Ascending aorta (tissue), 2 donors: ENCODE results near the gene CDCA4. TPM values are rescaled to one million over a fixed set of nuclear protein-coding genes. Genes with fewer than 3 reads are reported as not detected.

Source experiments
- DNase-seq, 2 donors: peaks; one replicate each; pipeline ENCODE4 v3.0.0-alpha.2; 2019; ENCODE audit warnings: low spot score in 2 of 2
- H3K27ac ChIP-seq, 2 donors: fragments of 200-600 bp; sonication (generic); one replicate each; pipeline ENCODE4 v1.5.1; 2016 to 2017; ENCODE audit warnings: mild to moderate bottlenecking in 1 of 2
- H3K27me3 ChIP-seq: fragments of 200-600 bp; sonication (generic); one replicate; pipeline ENCODE4 v1.5.1; 2017
- H3K36me3 ChIP-seq, 2 donors: fragments of 200-600 bp; sonication (generic); one replicate each; pipeline ENCODE4 v1.5.1; 2016
- H3K4me1 ChIP-seq, 2 donors: fragments of 200-600 bp; sonication (generic); one replicate each; pipeline ENCODE4 v1.5.1; 2016 to 2017; ENCODE audit warnings: mild to moderate bottlenecking in 1 of 2
- H3K4me3 ChIP-seq, 2 donors: fragments of 200-600 bp; sonication (generic); one replicate each; pipeline ENCODE4 v1.5.1; 2016 to 2017; ENCODE audit warnings: mild to moderate bottlenecking in 1 of 2
- H3K9me3 ChIP-seq, 2 donors: fragments of 200-600 bp; sonication (generic); one replicate each; pipeline ENCODE4 v1.5.1; 2016
- CTCF ChIP-seq, 3 experiments: fragments of 200-600 bp in 2 of 3; fragments of 450-650 bp in 1 of 3; sonication (generic) in 2 of 3; IDR thresholded peaks; one replicate each; pipeline ENCODE4 v1.5.1; 2016 to 2019; ENCODE audit warnings: antibody characterized with exemption in 3 of 3, mild to moderate bottlenecking in 1 of 3, moderate library complexity in 1 of 3
- intact Hi-C: fragments of 100-400 bp; cut with DNase I; formaldehyde crosslinking; loops from one replicate; pipeline ENCODE4 v1.15.1; 2023
- total RNA-seq: library from RNA; depleted of rRNA; stranded (reverse); fragments of >200 nt; gene quantifications from one replicate; pipeline ENCODE4 v1.1.0, GENCODE V29; 2016

The CDCA4 gene
- total RNA-seq, 1 donor from 2014 or later: 2.3 TPM

GRCh38 chr14:105053996-105054395 lies 33.1 kb upstream of the CDCA4 start:
- Histone ChIP-seq H3K9me3 (no peaks in the 10 kb centered on the region), H3K27ac (no peak overlapping the region), H3K36me3 (no peaks in the 10 kb centered on the region), H3K27me3 (no peaks in the 10 kb centered on the region), H3K4me3 (no peak overlapping the region), H3K4me1 (no peaks in the 10 kb centered on the region)
- DNase-seq: no peak
- TF ChIP-seq CTCF (IDR thresholded peaks at IDR 0.05): no peak
- intact Hi-C loops: no loop called here

- no peaks in the 10 kb centered on the region for H3K36me3 ChIP-seq
- H3K4me1 ChIP-seq: no peaks in the 10 kb centered on the region
- no peaks in the 10 kb centered on the region for H3K9me3 ChIP-seq
- DNase-seq: no peak
- no peak for TF ChIP-seq CTCF (IDR thresholded peaks at IDR 0.05)
- no peak overlapping the region for H3K27ac ChIP-seq
- no peak overlapping the region for H3K4me3 ChIP-seq
- no peaks in the 10 kb centered on the region for H3K27me3 ChIP-seq
- intact Hi-C loops: no loop called here
These were observed 32.5 kb upstream of the CDCA4 start for GRCh38 chr14:105053421-105053820.

GRCh38 chr14:105052110-105052458 lies 31.2 kb upstream of the CDCA4 start:
- Histone ChIP-seq H3K27ac (no peak overlapping the region), H3K9me3 (no peaks in the 10 kb centered on the region), H3K4me1 (no peaks in the 10 kb centered on the region), H3K36me3 (no peaks in the 10 kb centered on the region), H3K27me3 (no peaks in the 10 kb centered on the region), H3K4me3 (no peak overlapping the region)
- no peak for DNase-seq
- intact Hi-C loops: no loop called here
- no peak for TF ChIP-seq CTCF (IDR thresholded peaks at IDR 0.05)

- DNase-seq: no peak
- no peaks in the 10 kb centered on the region for H3K36me3 ChIP-seq
- H3K27me3 ChIP-seq: no peaks in the 10 kb centered on the region
- no peak for TF ChIP-seq CTCF (IDR thresholded peaks at IDR 0.05)
- H3K4me3 ChIP-seq: no peak overlapping the region
- H3K9me3 ChIP-seq: no peaks in the 10 kb centered on the region
- no peaks in the 10 kb centered on the region for H3K4me1 ChIP-seq
- intact Hi-C loops: no loop called here
- no peak overlapping the region for H3K27ac ChIP-seq
These were observed 30.6 kb upstream of the CDCA4 start for GRCh38 chr14:105051182-105052109.

- intact Hi-C loops: no loop called here
These were observed 29.6 kb upstream of the CDCA4 start for GRCh38 chr14:105050551-105050897.

More at GRCh38 chr14:105050551-105050897, 29.6 kb upstream of the CDCA4 start:
- TF ChIP-seq CTCF (IDR thresholded peaks at IDR 0.05): no peak
- H3K4me1 ChIP-seq: no peaks in the 10 kb centered on the region
- no peak for DNase-seq
- no peak overlapping the region for H3K4me3 ChIP-seq
- no peaks in the 10 kb centered on the region for H3K9me3 ChIP-seq
- H3K27me3 ChIP-seq: no peaks in the 10 kb centered on the region
- no peak overlapping the region for H3K27ac ChIP-seq
- no peaks in the 10 kb centered on the region for H3K36me3 ChIP-seq
